HG03066 (cell line): ENCODE data around the gene NECAB2.

Experiments
- ATAC-seq: cut with Tn5 transposase; IDR thresholded peaks from one replicate; pipeline ENCODE4 v1.9.1; 2021; ENCODE audit warnings: low read depth; ENCODE audit not compliant: unreplicated experiment

NECAB2 gene

GRCh38 chr16:84040823-84041820 is 73.1 kb downstream of the NECAB2 start:
- ATAC-seq: no peak

DNA sequence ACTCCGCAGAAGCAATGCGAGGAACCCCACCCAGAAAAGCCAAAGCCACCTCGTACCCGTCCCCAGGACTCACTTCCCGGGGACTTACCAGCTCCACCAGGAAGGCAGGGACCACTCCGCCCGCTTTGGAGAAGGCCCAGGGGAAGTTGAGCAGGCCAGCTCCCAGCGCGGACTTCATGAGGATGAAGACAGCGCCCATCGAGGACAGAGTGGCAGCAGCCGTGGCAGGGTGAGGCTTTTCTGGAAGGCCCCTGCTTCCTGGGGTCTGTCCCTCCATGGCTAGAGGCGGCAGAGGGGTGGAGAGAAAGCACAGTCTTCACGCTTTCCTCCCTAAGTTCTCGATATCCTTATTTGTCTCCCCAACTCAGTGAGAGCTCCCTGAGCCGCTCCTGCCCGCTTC is 73.8 kb downstream of the NECAB2 start:
- no peak for ATAC-seq

DNA sequence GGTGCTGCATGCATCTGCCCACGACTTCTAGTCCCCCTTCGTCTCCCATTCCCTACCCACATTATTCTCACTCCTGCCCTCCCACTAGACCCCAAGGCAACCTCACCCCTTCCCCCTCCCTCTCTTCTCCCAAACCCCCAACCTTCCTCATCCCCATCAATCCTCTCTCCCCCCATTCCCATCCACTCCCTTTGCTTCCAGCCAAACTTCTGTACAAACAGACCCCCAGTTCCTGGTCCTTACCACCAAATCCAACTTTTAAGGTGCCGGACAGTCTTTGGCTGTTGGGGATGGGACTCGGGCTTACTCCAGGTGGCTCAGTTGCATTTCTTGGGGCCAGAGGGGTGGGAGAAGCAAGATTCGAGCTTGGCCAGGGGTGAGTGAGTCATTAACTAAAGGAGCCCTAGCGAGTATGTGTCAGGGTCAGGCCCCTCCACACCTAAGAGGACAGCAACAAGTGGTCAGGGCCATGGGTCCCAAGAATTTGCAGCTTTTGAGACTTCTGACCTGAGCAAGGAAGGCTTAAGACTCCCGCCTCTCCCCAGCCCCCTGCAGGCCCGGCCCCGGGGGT is 74.3 kb downstream of the NECAB2 start, which contains the start of gene SLC38A8:
SLC38A8 (minus strand) TSS at position 488 of the 571 bp plus-strand sequence. CDS start 638 bp downstream, outside the sequence.
- no peak for ATAC-seq

- ATAC-seq: no peak
Measured at GRCh38 chr16:84042879-84043485, 74.9 kb downstream of the NECAB2 start.

GRCh38 chr16:84043486-84044117 is 75.6 kb downstream of the NECAB2 start:
- no peak for ATAC-seq

- ATAC-seq: no peak
Measured at GRCh38 chr16:84044118-84044488, 76.1 kb downstream of the NECAB2 start.

GRCh38 chr16:84045001-84045817 is 77.2 kb downstream of the NECAB2 start:
- no peak for ATAC-seq

DNA sequence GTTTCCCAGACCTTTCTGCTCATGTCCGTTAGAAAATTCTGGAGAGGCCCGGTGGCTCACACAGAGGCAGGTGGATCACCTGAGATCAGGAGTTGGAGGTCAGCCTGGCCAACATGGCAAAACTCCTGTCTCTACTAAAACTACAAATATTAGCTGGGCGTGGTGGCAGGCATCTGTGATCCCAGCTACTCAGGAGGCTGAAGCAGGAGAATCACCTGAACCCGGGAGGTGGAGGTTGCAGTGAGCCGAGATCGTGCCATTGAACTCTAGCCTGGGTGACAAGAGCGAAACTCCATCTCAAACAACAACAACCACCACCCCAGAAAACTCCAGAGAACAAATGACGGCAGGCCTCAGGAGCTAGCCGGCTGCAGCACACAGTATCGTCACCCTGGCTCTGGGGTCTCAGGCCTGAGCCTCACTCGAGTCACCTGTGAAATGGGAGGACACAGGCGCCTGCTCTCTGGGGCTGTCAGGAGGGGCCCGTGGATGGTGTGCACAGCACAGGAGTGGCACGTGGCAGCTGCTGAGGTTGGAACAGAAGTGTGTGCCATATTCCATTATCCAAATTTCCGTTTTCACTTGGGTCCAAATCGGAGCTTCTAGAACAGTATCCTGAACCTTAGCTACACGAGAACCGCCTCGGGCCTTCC is 77.9 kb downstream of the NECAB2 start:
- ATAC-seq: no peak

GRCh38 chr16:84047206-84047605 is 79.2 kb downstream of the NECAB2 start:
- ATAC-seq: no peak

DNA sequence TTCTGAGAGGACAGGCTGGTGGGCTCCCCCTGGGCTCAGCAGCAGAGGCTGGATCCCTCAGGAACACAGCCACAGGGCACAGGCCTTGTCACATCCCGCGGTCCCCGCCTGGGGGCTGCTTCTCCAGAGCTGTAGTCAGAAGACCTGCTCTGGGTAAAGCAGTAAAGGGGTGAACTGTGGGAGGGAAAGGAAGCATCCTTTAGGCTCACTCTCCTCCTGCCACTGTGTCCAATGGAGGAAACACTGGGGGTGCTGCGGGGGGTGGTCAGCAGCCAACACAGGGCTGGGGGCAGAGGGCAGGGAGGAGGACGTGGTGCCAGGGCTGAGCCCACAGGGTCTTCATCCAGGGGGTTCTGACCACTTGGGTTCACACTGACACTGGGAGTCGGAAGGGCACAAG is 79.6 kb downstream of the NECAB2 start:
- ATAC-seq: no peak

DNA sequence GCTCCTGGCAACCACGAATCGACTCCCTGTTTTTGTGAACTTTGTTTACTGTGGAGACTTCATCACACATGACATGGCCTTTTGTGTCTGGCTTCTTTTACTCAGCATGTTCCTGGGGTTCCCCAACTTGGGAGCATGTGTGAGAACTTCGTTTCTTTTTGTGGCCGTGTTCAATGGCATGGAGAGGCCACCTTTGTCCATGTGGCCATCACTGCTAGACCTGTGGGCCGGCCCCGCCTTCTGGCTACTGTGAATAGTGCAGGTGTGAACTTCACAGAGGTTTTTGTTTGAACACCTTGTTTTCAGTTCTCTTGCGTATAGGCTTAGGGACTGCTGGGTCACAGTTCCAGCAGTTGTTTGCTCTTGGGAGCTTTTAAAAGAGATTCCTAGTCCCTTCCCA is 80.2 kb downstream of the NECAB2 start:
- ATAC-seq: no peak

- no peak for ATAC-seq
Measured at GRCh38 chr16:84048871-84049270, 80.8 kb downstream of the NECAB2 start.

GRCh38 chr16:84049403-84050060 is 81.5 kb downstream of the NECAB2 start:
- no peak for ATAC-seq

- no peak for ATAC-seq
Measured at GRCh38 chr16:84050316-84050715, 82.3 kb downstream of the NECAB2 start.

- ATAC-seq: no peak
Measured at GRCh38 chr16:84052071-84052622, 84.1 kb downstream of the NECAB2 start.
